ENCODE data around the gene TCERG1L.
"Not testable (repeated sequence)": the region's sequence is repeated elsewhere in the genome, so short reads cannot be mapped to it uniquely, and the experiment has no call there.

TCERG1L gene

GRCh38 chr10:131323880-131324279 lies 12.4 kb upstream of the TCERG1L start:
- no peaks in the 10 kb centered on the region for H3K9me3 ChIP-seq (ENCODE audit: control insufficient read depth, insufficient read depth, low read length)
- H3K36me3 ChIP-seq (ENCODE audit: insufficient read depth, low read length) = no peaks in the 10 kb centered on the region
- no peak overlapping the region for H3K9ac ChIP-seq (ENCODE audit: low read depth, low read length)
- H3K4me1 ChIP-seq (ENCODE audit: insufficient read depth, low read length) = no peaks in the 10 kb centered on the region; the same call in 1 of the 2 replicates

- Histone ChIP-seq H3K9ac (ENCODE audit: low read depth, low read length) (no peak overlapping the region), H3K9me3 (ENCODE audit: control insufficient read depth, insufficient read depth, low read length) (no peaks in the 10 kb centered on the region), H3K36me3 (ENCODE audit: insufficient read depth, low read length) (no peaks in the 10 kb centered on the region), H3K4me1 (ENCODE audit: insufficient read depth, low read length) (no peaks in the 10 kb centered on the region; the same call in 1 of the 2 replicates)
These were observed 11.5 kb upstream of the TCERG1L start for GRCh38 chr10:131323025-131323424.

GRCh38 chr10:131322575-131322974 lies 11.1 kb upstream of the TCERG1L start:
- not testable (repeated sequence) for H3K4me1 ChIP-seq (ENCODE audit: insufficient read depth, low read length); H3K9ac ChIP-seq (ENCODE audit: low read depth, low read length); H3K9me3 ChIP-seq (ENCODE audit: control insufficient read depth, insufficient read depth, low read length); H3K36me3 ChIP-seq (ENCODE audit: insufficient read depth, low read length)

DNA sequence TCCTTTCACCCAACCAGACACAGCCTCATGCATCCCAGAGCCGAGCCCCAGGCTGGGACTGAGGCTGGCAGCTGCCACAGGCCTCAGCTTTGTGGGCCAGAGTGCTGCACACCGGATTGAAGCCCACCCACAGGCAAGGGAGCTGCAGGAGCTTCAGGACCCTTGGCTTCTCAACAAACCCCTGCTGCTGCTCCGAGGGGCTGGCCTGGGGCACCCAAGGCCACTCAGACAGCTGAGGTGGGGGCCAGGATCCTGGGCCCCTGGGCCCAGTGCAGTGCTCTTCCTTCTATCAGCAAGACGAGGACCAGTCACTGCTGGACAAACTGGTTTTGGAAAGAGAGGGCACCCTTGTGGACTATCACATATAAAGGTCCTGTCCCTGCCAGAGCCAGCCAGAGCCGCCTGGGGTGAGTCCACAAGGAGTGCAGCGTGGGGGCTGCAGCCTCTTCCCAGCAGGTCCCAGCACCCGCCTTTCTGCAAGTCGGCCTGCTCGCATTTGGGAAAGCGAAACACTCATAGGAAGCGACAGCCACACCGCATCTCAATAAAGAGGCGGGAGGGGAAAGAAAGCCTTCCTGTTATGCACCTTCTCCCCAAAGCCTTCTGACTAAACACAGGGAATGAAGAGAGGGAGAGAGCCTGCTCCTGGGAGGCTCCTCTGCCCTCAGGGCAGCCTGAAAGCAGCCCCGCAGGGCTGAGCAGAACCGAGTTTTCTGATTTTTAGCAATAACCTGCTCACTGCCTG lies 9.5 kb upstream of the TCERG1L start:
- H3K4me1 ChIP-seq (ENCODE audit: insufficient read depth, low read length) = no peaks in the 10 kb centered on the region; the same call in 1 of the 2 replicates
- H3K9me3 ChIP-seq (ENCODE audit: control insufficient read depth, insufficient read depth, low read length) = no peaks in the 10 kb centered on the region
- H3K9ac ChIP-seq (ENCODE audit: low read depth, low read length) = no peak overlapping the region
- H3K36me3 ChIP-seq (ENCODE audit: insufficient read depth, low read length) = no peaks in the 10 kb centered on the region

GRCh38 chr10:131318814-131319213 lies 7.3 kb upstream of the TCERG1L start:
- no peak overlapping the region for H3K9ac ChIP-seq (ENCODE audit: low read depth, low read length)
- H3K4me1 ChIP-seq (ENCODE audit: insufficient read depth, low read length) = no peaks in the 10 kb centered on the region; the same call in 1 of the 2 replicates
- H3K36me3 ChIP-seq (ENCODE audit: insufficient read depth, low read length) = no peaks in the 10 kb centered on the region
- H3K9me3 ChIP-seq (ENCODE audit: control insufficient read depth, insufficient read depth, low read length) = no peaks in the 10 kb centered on the region

GRCh38 chr10:131318291-131318690 lies 6.8 kb upstream of the TCERG1L start:
- H3K4me1 ChIP-seq (ENCODE audit: insufficient read depth, low read length) = no peaks in the 10 kb centered on the region; the same call in 1 of the 2 replicates
- H3K9me3 ChIP-seq (ENCODE audit: control insufficient read depth, insufficient read depth, low read length) = no peaks in the 10 kb centered on the region
- H3K36me3 ChIP-seq (ENCODE audit: insufficient read depth, low read length) = no peaks in the 10 kb centered on the region
- no peak overlapping the region for H3K9ac ChIP-seq (ENCODE audit: low read depth, low read length)

- Histone ChIP-seq H3K4me1 (ENCODE audit: insufficient read depth, low read length) (peaks cover 5% of the 10 kb centered on the region; the same call in 1 of the 2 replicates), H3K9ac (ENCODE audit: low read depth, low read length) (no peak overlapping the region), H3K9me3 (ENCODE audit: control insufficient read depth, insufficient read depth, low read length) (no peaks in the 10 kb centered on the region), H3K36me3 (ENCODE audit: insufficient read depth, low read length) (no peaks in the 10 kb centered on the region)
These were observed 5.0 kb upstream of the TCERG1L start for GRCh38 chr10:131316321-131317075.

- Histone ChIP-seq H3K4me1 (ENCODE audit: insufficient read depth, low read length) (peaks cover 6% of the 10 kb centered on the region; the same call in 1 of the 2 replicates), H3K9me3 (ENCODE audit: control insufficient read depth, insufficient read depth, low read length) (no peaks in the 10 kb centered on the region)
These were observed 3.8 kb upstream of the TCERG1L start for GRCh38 chr10:131315344-131315743.

GRCh38 chr10:131314799-131315198 lies 3.3 kb upstream of the TCERG1L start:
- Histone ChIP-seq H3K9ac (ENCODE audit: low read depth, low read length) (no peak overlapping the region), H3K36me3 (ENCODE audit: insufficient read depth, low read length) (no peaks in the 10 kb centered on the region), H3K4me1 (ENCODE audit: insufficient read depth, low read length) (peaks cover 8% of the 10 kb centered on the region; the same call in 1 of the 2 replicates), H3K9me3 (ENCODE audit: control insufficient read depth, insufficient read depth, low read length) (no peaks in the 10 kb centered on the region)

More at GRCh38 chr10:131315344-131315743, 3.8 kb upstream of the TCERG1L start:
- no peaks in the 10 kb centered on the region for H3K36me3 ChIP-seq (ENCODE audit: insufficient read depth, low read length)
- no peak overlapping the region for H3K9ac ChIP-seq (ENCODE audit: low read depth, low read length)

DNA sequence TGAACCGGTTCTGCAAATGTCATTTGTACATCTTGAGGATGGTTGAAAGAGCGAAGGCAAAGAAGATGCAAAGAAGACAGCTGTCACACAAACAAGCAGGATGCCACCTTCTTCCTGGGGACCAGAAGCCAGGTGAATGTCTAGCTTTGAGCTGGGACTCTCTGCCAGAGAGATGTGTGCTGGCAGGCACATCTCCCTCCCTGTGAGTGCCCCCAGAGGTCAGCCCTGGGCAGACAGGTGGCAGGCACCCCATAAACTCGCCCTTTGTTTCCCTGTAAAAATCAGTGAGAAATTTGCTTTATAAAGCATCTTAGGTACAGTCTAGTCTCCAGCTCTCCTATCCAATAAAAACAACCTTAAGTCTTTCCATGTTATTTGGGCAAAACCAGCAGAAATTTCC lies 2.6 kb upstream of the TCERG1L start:
- Histone ChIP-seq H3K9me3 (ENCODE audit: control insufficient read depth, insufficient read depth, low read length) (no peaks in the 10 kb centered on the region), H3K36me3 (ENCODE audit: insufficient read depth, low read length) (no peaks in the 10 kb centered on the region), H3K9ac (ENCODE audit: low read depth, low read length) (no peak overlapping the region), H3K4me1 (ENCODE audit: insufficient read depth, low read length) (peaks cover 8% of the 10 kb centered on the region; the same call in 1 of the 2 replicates)

DNA sequence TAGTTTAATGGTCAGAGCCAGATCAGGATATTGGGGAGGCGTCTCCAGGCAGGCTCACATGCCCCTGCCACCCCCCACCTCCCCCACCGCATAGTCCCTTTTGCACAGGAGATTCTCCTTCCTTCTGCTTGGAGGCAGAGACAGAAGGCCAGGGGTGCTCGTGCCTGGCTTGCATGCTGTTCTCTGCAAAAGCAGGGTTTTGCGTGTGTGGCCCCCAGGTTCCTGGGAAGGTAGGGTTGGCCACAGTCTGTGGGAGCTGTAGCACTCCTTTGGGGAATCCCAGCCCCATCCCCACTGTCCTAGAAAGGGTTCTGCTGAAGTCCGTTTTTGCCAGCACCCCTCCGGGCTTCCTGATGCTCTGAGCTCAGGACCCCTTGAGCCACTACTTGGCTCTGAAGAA lies 1.9 kb upstream of the TCERG1L start:
- H3K9me3 ChIP-seq (ENCODE audit: control insufficient read depth, insufficient read depth, low read length) = no peaks in the 10 kb centered on the region
- H3K9ac ChIP-seq (ENCODE audit: low read depth, low read length) = no peak overlapping the region
- no peaks in the 10 kb centered on the region for H3K36me3 ChIP-seq (ENCODE audit: insufficient read depth, low read length)
- H3K4me1 ChIP-seq (ENCODE audit: insufficient read depth, low read length) = peaks cover 8% of the 10 kb centered on the region; the same call in 1 of the 2 replicates

- no peaks in the 10 kb centered on the region for H3K36me3 ChIP-seq (ENCODE audit: insufficient read depth, low read length)
- H3K9me3 ChIP-seq (ENCODE audit: control insufficient read depth, insufficient read depth, low read length) = no peaks in the 10 kb centered on the region
- H3K4me1 ChIP-seq (ENCODE audit: insufficient read depth, low read length) = peaks cover 8% of the 10 kb centered on the region; the same call in 1 of the 2 replicates
- H3K9ac ChIP-seq (ENCODE audit: low read depth, low read length) = peak overlapping the region; percentile 74
These were observed 936 bp upstream of the TCERG1L start for GRCh38 chr10:131312478-131312836.

DNA sequence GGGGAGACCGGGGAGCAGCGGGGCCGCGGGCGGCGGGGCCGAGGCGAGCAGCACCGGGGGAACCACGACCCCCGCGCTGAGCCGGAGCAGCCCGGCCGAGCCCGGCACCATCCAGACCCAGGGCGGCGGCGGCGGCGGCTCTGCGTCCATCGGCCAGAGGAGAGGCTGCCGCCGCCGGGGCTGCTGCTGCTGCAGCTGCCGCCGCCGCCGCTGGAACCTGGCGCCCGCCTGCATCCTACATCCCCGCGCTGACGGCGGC lies 190 bp downstream of the TCERG1L start:
- H3K9me3 ChIP-seq (ENCODE audit: control insufficient read depth, insufficient read depth, low read length) = no peaks in the 10 kb centered on the region
- no peaks in the 10 kb centered on the region for H3K36me3 ChIP-seq (ENCODE audit: insufficient read depth, low read length)
- H3K9ac ChIP-seq (ENCODE audit: low read depth, low read length) = peak overlapping the region; percentile 57; the same call in 1 of the 2 replicates
- peaks cover 8% of the 10 kb centered on the region; the same call in 1 of the 2 replicates for H3K4me1 ChIP-seq (ENCODE audit: insufficient read depth, low read length)

DNA sequence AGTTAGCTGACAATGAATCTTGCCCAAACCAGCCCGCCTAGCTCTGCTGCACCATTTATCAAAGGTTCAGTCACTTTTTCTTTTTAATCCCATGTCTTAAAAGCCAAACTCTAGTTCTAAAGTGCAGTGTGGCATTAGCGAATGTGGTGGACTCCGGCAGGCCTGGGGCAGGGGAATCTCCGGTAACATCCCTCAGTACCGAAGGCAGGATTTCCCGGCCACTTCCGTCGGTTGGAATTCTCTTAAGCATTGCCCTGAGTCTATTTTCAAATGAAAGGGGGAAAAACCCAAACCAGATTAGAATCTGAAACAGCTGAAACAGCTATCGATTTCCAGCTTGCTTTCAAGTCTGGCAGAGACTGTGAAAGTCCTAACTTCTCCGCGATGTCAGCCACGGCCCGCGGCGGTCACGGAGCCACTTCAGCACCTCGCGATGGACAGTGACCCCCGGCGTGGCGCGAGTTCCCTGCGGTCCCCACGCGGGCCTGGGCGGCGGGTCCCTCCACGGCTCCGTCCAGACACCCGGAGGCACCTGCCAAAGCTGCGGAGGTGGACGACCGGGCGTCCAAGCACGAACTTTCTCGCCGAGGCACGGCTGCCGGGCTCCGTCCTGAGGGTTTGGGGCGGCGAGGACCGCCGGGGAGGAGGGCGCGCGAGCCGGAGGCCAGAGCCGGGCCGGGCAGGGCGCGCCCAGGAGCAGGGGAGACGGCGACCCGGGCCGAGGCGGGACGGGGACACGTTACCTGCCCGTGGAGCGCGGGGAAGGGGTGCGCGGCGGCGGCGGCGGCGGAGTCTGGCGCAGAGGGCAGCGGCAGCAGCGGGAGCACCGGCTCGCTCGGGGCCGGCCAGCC lies 745 bp downstream of the TCERG1L start:
- peaks cover 8% of the 10 kb centered on the region; the same call in 1 of the 2 replicates for H3K4me1 ChIP-seq (ENCODE audit: insufficient read depth, low read length)
- no peaks in the 10 kb centered on the region for H3K9me3 ChIP-seq (ENCODE audit: control insufficient read depth, insufficient read depth, low read length)
- H3K36me3 ChIP-seq (ENCODE audit: insufficient read depth, low read length) = no peaks in the 10 kb centered on the region
- H3K9ac ChIP-seq (ENCODE audit: low read depth, low read length) = peak overlapping the region; percentile 57
